HG03378 (cell line): ENCODE measurements around the gene PTCSC3.

ENCODE experiments used
- ATAC-seq: cut with Tn5 transposase; IDR thresholded peaks from one replicate; pipeline ENCODE4 v1.9.1; 2021; ENCODE audit warnings: mild to moderate bottlenecking, moderate library complexity; ENCODE audit not compliant: unreplicated experiment

Gene PTCSC3

DNA sequence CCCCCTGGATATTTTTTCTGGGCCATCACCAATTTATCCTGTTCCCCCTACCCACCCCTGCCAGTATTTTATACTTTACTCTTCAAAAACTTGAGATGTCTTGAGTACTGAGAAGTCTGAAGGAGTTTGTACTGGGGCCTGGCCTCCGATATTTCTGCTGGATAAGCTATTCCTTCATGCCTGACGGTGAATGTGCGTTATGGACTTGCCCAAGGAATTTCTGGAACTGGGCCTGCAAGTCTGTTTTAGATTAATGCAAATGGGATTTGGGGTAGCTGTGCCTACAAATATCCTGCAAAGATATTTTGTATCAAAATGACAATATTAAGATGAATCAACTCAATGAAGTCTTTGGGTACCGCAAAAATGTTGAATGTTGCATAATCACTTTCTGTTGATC, at the start of gene PTCSC3:
Gene PTCSC3, minus strand, starts transcription at position 199 of the 400 bp plus-strand sequence.
- no peak for ATAC-seq

DNA sequence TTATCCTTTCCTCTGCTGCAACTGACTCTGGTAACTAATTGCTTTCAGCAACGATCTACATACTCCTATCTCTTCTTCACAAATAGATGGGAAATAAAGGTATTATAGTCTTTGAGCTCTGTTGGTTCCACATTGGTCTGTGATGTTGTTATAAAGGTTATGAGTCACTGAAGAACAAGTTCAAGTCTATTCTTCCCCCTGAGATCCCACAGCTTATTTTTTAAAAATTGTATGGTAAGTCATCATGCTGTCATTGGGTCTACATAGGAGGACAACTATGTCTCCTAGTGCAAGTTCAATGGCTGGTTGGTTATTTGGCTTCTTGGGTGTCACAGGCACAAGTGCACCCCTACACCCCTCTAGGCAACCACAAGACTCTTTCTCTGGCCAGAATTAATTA, 49.6 kb upstream of the PTCSC3 start:
- no peak for ATAC-seq

DNA sequence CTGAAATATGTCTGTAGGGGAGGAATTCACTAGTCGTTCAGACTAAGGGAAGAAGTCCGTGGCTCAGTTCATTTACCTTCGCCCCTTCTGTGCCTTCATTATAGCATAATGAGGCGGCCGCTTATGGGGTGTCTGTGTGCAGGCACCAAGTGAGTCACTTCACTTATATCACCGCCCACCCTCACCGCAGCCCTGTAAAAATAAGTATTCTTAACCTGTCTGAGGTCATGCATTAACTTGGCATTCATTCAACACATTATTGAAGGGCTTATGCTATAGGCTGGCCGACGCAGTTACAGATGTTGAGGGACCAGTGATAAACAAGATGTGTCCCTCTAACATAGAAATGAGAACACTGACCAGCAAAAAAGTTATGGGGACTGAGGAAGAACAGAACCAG, 47.7 kb upstream of the PTCSC3 start:
- no peak for ATAC-seq

DNA sequence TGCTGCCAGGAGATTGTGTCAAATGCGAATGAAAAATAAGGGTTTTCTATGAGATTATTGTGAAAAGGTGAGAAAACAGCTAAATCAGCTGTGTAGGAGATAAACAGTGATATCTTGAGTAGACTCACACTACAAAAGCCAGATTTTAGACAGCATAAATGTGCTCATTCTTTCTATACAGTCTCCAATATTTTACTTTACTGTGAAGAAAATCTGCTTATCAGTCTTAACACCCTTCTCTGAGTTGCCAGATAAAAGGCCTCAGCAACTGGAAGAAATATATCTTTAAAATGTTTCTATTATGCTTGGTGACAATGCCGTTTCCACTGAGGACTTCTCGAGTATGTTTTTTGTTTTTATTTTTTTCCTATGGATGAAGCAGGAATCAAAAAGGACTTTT, 47.0 kb upstream of the PTCSC3 start:
- no peak for ATAC-seq

DNA sequence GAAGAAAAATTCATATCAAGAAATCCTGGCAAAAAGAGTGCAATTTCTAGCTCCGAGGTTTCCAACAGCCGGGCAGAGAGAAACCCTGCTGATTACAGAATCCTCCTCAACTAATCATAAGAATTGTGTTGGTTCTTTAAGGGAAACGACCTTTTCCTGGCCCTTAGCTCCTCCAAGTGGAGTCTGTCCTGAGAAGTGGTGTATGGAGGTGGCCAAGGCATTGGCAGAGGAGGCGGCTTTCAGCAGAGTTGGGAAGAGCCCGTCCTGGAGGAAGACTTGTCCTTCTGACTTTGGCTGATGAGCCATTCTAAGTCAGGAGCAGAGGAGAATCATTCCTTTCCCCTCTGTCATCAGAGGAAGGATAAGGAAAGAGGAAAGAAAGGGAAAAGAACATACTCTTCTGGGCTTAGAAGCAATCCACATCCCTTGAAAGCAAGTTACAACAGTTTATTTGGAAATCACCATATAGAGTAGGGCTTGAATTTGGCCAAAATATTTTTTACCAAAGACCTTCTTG, 46.5 kb upstream of the PTCSC3 start:
- ATAC-seq, result no peak

DNA sequence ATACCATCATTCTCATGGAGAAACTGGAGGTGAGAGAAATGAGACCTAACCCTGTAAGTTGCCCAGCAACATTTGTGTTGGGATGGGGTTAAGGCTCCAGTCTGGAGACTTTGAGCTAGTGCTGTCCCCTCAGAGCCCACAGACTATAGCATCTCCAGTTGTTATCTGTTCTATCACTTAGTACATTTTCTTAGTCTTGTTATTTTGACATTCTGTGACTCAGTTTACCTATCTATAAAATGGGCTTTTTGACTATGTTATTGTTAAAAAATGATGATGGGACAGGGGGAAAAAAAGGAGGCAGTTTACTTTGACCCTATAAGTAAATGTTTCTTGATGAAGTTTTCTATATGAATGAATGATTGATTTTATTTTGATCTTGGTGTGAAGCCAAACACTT, 45.8 kb upstream of the PTCSC3 start:
- no peak for ATAC-seq

DNA sequence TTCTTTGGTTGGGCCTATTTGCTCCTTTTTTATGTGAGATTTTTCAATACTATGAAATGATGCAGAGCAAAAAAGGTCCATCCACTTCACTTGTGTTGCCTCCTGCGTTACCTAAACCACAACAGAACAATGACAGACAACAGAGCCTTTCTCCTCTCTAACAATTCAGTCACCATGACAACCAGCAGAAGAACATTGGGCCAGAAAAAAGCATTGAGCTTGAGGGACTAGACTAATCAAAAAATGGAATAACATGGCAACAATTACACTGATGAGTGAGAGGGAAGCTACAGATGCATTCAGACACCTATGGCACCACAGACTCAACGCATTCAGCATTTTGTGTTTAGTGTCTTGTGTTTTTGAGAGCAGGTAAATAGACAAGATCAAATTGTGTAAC, 44.6 kb upstream of the PTCSC3 start:
- no peak for ATAC-seq

DNA sequence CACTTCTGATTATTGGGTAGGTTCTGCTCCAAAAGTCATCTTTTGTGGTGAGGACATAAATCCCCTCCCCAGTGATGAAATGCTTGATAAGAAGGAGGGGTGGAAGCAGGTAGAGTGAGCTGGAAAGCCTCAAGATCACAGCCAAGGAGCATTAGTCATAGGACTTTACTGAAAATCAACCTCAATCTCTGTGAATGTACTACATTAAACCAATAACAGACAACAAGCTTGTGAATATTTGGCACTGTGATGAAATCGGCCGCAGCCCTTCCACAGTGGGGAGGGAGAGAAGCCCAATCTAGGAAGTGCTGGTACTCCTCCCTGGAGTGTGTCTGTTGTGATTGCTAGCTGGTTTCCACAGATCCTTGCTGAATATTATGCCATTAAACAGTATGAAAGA, 41.2 kb upstream of the PTCSC3 start:
- ATAC-seq, result no peak

DNA sequence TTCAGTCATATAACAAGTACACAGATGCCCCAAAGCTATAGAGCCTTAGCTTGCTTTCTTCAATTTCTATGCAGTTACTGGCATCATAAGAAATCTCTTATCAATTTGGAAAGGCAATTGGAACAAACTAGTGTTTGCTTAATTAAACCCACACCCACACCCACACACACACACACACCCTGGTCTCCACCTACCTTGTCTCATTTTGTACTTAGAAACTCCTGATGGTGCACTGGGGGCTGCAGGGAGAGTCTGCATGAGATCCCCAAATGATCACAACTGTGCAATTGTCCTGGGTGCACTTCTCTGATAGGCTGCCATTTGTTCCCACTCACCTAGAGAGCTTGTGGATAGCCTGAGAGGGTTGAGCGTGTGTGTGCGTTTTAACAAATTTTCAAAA, 40.5 kb upstream of the PTCSC3 start:
- no peak for ATAC-seq

DNA sequence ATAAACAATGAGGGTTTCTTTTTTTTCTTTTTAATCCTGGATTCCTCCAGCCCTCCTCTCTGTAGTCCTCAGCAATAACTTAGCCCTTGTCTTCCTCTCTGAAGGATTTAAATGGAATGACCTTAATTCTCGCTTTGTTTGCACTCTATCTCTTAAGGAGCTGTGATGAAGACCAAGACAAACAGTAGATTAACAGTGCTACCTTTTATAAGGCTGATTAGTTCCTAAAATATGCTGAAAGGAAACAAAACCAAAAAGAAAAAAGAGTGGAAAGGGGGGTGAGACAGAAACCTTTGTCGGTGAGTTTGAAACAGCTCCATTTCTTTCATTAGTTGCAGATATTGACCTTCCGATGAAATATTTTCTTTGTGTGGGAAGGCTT, 38.7 kb upstream of the PTCSC3 start:
- no peak for ATAC-seq

DNA sequence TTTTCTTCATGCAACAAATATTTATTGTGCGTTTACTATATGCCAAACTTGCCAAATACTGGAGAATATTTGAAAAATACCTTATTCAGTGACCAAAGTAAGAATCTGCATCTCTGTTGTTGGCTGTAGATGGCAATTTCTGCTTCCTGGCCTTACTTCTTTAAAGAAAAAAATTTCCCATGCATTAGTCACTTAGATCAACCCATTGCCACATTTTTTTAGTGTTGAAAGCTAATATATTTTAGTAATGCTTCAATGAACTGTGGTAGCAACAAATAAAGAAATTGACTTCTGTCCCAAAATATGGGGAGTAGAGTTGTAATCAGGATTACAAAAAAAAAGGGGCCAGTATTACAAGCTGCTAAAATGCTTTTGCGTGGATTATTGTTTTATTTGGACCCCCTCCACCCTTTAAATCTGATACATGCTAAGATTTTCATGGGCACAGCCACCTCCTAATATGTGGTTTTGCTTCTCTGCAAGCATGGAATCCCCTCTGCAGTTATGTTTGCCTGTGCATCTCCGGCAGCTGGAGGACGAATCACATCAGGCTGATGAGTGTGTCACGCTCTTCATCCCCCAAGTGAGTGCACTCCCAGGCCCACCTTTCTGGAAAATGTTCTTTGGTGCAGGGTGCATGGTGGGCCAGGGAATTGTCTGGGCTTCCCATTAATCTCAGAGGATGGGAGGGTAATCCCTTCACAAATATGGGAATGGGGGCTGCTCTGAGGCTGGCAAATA, 38.1 kb upstream of the PTCSC3 start:
- ATAC-seq, result no peak

DNA sequence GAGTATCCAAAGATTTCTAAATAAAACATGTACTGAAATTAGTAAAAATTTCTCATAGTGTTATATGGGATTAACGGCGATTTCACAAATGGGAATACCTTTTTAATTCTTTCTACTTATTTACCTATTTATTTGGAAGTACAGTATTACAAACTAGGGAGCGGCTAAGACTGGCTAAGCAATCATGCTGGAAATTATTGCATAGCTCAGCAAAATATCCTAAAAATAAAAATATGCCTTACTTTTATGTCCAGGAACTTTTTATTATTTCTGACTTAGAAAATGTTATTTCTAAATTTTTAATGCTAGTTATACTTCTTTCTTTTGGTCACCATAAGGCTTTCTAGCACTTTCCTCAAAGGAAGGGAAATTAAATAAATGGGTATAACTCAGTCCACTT, 36.5 kb upstream of the PTCSC3 start:
- no peak for ATAC-seq

DNA sequence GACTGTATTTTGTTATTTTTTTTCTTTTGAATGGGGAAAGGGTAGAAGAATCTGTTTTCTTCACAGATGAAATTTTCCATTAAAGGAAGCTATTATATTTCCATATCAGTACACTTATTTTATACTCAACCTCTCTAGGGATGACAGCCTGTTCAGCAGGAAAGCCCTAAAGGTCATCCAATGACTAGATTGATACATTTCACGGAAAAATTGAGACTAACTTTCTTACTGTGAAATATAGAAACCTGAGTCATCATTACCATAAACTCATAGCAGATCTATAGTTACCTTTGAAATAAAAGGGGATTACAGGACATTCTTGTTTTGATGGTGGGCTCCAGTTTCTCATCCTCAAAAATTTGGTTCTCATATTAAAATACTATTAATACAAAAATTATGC, 36.1 kb upstream of the PTCSC3 start:
- no peak for ATAC-seq

DNA sequence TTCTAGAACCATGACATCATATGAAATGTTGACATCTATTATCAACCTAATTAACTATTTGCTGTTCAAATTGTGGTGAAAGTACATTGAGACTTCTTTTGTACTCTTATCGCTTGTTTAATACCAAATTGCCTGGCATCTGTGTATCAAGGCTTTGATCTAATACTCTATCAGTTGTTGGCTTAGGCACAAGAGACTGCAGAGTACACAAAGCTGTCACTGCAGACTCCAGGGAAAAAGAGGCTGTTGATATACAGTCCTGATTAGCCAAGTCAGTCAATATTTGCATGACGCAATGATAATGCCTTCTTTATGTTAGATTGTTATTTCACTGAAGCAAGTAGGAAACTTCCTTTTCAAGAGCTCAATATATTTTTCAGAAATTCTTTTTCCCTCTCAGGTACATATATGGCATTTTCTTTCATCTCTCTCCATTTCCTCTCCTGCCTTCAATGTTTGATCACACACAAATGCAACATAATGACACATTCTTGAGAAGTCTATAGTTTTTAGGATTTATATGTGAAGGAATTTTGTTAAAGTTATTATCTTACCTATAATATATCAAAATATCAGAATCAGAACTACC, 32.3 kb upstream of the PTCSC3 start:
- no peak for ATAC-seq

DNA sequence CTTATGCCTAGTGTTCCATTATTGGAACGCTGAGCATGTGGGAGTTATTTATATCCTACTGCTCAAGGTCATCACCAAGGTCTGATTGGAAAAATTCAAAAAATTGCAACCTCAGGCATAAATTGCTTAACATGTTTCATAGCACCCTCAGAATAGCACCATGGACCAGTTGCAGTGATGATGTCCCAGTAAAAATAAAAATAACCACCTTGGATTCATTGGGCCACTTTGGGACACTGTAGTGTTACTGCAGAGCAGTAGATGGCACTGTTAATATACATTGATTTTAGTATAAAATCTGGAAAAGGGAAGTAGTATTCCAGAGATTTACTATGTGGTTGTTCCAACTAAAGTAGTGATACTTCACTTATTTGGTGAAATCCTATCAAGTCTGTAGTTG, 31.0 kb upstream of the PTCSC3 start:
- ATAC-seq, result no peak

DNA sequence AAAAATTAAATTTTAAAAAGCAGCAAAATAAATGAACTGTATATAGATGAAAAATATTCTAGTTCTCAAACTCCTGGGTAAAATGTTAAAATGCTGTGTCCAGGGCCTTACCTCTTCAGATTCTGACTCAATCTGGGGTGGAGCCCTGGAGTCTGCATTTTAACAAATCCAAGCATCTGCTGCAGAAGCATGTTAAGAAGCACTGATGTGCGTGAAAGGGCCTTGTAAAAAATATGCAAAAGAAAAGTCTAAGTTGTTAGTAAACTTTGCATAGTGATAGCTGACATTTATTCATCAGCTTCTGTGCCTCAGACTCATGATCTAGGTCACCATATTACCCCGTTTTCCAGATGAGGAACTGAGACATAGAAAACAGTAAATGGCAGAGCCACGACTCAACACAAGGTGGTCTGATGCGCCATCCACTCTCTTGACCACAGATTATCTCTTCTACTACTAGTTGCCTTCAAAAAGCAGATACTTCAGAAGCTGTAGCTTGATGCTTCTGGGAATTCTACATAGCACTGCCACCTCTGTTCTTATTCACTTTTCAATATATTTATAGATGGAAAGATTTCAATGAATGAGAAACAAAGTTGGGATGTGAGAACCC, 28.0 kb upstream of the PTCSC3 start:
- no peak for ATAC-seq

DNA sequence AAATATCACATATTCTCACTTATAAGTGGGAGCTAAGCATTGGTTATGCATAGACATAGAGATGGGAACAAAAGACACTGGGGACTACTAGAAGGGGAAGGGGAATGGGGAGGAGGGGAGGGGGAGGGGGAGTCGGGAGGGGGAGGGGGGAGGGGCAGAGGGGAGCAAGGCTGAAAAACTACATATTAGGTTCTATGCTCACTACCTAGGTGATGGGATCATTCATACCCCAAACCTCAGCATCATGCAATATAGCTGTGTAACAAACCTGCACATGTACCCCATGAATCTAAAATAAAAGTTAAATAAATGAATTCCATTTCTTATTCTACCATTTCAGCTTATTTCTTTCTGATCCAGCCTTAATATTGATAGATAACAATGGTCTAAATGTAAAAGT, 21.9 kb upstream of the PTCSC3 start:
- ATAC-seq, result no peak

DNA sequence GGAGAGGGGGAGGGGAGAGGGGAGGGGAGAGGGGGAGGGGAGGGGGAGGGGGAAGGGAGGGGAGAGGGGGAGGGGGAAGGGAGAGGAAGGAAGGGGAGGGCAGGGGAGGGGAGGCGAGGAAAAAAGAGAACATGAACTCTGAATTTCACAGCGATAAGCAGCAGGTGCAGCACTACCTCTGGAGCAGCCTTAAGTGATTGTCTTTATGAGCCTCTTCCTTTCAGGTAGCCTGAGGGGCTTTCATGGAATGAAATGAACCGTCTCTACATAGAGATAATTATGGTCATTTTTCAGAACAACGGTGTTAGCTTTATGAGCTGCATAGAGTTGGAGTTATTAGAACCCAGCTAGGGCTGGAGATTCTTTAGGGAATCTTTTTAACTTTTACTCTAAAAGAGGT, 18.1 kb upstream of the PTCSC3 start:
- no peak for ATAC-seq

DNA sequence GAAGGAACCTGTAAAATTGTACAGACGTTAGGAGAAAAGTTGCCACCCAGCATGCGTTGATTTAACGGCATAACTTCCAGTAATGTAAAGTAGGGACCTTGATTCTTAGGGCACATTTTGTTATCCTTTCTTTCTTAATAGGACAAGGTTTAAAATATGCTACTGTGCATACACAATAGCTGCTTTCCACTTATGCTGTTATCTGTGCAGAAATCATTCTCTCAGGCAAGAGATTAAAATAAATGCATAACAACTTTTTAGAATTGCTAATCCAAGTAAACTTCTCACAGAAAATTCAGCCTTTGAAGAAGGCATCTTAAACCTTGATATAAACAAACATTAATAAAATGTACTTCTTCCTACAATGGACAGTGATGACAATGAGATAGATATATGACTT, 16.0 kb upstream of the PTCSC3 start:
- no peak for ATAC-seq

DNA sequence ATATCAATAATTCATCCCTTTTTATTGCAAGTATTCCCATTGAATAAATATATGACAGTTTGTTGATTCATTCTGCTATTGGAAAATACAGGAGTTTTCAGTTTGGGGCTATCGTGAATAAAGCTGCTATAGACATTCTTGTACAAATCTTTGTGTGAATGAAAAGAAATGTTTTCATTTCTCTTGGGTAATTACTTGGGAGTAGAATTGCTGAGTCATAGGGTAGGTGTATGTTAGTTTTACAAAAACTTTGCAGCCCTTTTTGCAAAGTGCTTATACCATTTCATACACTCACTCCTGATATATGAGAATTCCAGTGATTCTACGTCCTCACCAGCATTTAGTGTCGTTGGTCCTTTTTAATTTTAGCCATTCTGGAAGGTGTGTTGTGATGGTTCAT, 6.9 kb upstream of the PTCSC3 start:
- ATAC-seq, result no peak

DNA sequence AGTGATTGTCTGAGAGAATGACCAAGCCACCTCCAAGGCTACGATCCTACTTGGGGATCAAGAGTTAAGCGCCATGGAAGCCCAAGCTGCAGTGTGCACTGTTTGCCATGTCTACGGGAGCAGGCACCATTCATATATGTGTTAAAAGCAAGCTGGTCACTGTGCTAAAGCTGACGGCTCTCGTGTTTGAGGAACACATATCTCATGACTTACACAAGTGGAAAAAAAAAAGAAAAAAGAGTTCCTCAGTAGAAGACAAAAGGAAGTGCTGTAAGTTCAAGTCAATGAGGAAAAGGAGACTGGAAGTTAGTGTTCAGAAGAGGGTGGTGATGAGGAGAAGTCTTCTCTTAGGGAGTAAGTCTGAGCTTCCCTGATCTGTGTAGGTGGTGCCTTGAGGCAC, 4.9 kb upstream of the PTCSC3 start:
- ATAC-seq, result no peak

DNA sequence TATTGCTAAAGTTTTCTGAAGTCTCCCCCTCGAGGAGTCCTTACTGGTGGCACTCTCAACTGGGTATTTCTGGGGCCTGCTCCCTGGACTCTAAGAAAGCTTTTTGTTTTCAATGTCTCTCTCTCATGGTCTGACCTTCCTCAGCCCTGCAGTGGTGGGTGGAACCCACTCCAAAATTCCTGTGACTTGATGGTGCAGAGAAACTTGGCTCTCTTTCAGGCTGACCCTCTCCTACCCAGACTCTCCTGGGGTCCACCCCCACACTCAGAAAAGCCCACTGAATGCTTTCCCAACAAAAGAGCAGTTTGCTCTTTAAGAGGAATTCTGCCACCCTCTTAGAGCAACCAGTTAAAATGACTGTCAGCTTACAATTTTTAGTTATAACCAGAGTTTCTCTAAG, 967 bp upstream of the PTCSC3 start:
- ATAC-seq, result no peak
